Hindlimb muscle (tissue), 1 donor: ENCODE measurements around the gene NSD1. TPM values are rescaled to one million over a fixed set of nuclear protein-coding genes. Genes with fewer than 3 reads are reported as not detected.
A peak's percentile ranks its signal among the peaks of the same experiment; 100 is the strongest.

ENCODE experiments used
- DNase-seq: peaks from one replicate; pipeline ENCODE4 v3.0.0-alpha.2; 2013
- polyA plus RNA-seq: library from polyadenylated mRNA; unstranded; fragments of 120-200 nt; gene quantifications from one replicate; pipeline ENCODE4 v1.2.1, GENCODE V29; 2013; ENCODE audit not compliant: insufficient read length

Gene NSD1
- polyA plus RNA-seq, 1 donor: 47.8 TPM

DNA sequence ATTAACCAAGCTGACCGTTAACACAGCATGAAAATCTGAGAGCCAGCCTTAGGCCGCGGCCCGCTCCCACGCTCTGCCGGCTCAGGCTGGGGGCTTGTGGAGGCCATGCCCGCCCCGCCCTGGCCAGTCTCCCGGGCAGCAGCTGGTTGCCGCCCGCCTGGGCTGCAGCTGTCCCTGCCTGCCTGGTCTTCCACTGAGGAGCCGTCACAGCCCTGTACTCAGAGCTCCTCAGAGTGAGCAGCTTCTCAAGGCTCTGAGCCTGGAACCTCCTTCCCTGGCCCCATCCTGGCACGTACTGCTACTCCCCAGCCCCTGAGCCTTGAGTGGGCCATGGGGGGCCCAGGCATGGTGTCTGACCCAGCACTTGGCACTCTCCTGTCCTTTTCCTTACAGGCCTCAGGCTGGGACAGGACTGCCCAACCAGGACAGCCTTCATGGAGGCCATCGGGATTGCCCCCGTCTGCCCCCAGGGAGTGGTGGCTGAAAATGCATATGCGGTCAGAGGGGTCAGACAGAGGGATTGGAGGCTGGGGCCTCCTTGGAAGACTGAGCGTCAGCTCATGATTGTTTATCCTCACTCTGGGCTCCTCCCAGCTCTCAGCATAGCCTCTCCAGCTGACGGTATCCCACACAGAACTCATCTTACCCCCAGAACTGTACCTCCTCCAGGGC is 35.0 kb upstream of the NSD1 start:
- peak; percentile 69 for DNase-seq

DNA sequence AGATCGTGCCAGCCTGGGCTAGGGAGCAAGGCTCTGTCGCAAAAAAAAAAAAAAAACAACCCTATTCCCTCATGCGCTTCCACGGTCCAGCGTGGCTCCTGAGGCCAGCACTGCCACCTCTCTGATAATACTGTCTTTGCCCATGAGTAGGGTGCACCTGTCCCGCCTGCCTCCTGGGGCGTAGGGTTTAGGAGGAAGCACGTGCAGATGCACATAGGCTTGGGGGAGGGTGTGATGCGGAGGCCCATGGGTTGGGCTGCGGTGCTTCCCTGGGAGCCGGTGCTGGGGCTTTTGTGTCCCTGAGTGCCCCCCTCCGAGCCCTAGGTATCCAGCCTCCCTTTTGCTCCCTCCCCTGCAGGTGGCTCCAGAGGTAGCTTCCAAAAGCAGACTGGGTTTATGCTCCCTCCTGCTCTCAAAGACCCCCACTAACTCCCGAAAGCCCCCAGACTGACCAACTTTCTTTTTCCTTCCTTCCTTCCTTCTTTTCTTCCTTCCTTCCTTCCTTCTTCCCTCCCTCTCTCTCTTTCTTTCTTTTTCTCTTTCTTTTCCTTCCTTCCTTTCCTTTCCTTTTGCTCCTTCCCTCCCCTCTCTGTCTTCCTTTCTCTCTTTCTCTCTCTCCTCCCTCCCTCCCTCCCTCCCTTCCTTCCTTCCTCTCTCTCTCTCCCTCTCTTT is 34.0 kb upstream of the NSD1 start:
- DNase-seq: no peak

DNA sequence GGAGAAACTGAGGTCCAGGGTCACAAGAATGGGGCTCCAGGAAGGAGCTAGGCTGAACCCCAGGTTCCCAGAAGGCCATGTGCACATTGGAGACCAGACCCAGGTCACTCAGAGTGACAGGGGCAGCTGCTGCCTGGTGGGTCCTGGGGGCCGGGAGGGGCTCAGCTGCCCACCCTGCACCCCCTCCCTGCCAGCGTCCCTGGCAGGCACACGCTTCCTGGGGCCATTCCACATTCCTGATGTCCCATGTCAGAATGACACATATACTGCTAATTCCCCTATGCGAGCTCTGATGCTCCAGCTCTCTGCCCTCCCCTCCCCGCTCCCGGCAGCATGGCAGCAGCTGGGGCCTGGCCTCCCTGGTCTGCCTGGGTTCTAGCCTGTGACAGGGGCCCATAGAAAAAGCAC is 32.9 kb upstream of the NSD1 start:
- peak; percentile 71 for DNase-seq

DNA sequence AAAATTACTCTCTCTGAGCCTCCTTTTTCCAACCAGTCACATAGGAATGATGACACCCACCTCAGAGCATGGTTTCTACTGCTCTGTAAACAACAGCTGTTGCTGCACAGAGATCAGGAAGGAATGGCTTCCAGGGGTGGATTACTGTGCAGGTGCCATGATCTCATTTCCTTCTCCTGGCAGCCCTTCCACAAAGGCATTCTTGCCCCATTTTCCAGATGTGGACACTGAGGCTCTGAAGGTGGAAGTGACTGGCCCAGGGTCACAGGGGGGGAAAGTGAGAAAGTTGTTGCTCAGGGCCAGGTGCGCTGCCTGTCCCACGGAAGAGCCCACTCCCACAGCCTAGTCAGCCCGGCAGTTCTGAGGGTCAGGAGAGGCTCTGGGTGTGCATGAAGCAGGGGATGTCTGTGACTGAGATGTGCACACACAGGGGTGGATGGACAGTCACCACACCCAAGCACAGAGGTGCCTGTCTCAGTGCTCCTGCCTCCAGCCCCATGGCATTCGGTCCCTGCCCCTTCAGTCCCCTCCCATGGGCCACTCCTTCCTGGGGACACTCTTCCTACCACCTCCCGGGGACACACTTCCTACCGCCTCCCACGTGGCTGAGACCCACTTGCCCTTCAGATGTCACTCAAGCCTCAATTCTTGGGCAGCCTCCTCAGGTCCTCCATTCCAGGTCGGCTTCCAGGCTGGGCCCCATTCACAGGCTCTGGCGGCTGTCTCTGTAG is 29.9 kb upstream of the NSD1 start:
- DNase-seq: no peak

DNA sequence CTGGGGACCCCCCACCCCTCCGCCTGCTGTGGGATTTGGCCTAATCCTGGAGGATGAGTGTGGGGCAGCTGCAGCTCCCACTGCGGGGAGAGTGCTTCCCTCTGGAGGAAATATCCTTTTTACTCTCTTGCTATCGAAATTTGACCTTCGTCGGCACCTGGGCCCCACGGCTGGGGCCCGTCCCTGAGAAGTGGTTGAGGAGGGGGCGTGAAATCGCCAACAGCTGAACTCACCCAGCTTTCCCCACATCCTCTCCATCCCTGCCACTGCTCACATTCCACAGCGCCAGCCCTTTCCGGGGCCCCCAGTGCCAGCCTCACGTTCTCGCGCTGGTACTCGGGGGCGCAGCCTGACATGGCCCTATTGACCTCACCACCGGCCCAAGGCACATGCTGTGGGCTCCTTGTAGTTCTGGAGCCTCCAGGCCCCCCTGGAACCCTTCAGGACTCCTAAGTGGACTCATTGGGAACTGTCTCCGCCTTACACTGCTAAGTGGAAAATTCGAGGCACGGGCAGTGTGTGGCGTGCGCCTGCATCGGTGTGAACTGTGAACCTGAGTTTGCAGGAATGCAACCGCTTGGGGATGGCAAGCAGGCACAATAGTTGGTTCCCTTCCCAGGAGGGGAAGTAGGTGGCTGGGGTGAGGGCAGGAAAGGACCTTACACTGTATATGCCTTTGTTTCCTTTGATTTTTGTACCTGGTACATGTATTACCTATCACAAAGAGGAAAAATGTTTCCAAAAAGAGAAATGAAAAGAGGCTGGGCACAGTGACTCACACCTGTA is 27.7 kb upstream of the NSD1 start:
- no peak for DNase-seq

DNA sequence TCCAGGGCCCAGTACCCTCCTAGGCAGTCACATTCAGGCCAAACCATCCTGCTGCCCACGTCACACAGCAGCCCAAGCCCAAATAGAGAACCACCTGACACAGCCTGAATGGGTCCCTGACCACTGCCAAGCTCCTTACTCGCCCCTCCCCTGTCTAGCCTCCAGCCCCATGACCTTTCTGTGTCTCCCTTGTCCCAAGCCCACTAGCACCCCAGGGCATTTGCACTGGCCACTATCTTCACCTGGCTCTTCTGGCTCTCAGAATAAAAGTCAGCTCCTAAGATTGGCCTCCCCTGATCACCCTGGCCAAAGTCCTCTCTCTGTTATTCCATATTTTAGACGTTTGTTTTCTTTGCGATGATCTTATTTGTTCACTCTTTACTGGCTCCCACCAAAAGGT is 26.4 kb upstream of the NSD1 start:
- DNase-seq: no peak

DNA sequence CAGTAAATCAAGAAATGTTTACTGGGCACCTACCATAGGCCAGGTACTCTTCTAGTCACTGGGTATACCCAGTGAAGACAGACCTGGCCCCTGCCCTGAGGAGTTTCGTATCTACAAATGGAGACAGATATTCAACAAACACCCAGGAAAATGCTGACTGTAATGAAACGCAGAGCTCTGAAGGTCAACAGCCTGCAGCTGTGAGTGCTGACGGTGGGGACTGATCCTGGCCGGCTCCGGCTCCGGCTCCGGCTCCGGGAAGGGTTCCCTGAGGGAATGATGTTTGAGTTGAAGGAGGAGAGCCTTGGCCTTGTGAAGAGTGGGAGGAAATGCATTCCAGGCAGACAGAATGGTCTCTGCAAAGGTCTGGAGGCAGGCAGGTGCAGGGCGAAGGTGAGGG is 23.8 kb upstream of the NSD1 start:
- DNase-seq: peak; percentile 66

DNA sequence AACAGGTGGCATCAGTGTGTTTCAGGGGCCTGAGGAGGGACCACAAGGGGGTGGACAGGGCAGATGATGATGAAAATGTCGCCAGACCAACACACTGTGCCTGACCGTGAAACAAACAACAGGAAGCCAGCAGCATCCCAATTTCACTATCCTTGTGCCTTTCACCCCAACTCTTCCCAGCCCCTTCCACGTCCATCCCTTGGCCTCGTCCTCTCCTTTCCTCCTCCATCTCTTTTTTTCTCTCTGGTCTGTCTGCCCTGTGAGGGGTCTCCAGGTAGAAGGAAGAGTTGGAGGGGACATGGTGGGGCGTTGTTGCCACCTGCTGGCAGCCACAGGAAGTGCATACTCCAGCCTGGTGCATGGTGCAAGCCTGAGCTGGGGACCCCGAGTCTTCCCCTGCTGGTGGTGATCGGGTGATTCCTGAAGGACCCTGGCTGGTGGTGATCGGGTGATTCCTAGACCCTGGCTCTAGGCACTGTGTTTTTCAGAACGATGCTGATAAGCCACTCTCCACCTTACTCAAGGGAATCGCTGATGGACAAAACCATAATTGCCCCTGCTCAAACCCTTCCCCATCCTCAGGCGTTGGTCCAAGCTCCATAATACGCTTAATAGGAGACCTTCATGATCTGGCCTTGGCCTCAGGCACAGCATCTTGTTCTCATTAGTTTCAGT is 21.7 kb upstream of the NSD1 start:
- DNase-seq: no peak

DNA sequence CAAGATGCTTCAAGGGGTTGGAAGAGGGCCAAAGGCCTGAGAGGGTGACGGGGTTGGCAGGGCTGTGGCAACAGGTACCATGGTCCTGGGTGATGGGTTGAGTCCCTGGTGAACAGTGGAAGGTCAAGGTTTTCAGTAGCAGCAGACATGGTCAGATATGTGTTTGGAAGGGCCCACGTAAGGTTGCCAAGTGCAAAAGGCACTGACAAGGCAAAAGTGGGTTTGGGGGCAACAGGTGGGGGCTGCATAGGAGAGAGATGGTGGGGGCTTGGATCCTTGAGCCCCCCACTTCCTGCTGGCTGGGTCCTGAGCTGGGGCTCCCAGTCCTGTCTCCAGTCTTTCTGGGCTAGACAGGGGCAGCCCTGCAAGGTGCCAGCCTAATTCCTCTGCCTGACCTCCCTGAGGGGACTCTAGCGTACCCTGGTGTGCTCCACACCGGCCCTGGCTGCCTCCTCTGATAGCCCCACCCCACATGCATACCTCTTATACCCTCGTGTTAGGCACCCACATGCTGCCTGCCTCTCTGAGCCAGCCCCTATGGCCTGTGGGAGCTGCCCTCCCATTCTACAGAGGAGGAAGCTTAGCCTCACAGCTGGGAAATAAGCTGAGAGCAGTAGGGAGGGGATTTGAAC is 20.9 kb upstream of the NSD1 start:
- DNase-seq: no peak

DNA sequence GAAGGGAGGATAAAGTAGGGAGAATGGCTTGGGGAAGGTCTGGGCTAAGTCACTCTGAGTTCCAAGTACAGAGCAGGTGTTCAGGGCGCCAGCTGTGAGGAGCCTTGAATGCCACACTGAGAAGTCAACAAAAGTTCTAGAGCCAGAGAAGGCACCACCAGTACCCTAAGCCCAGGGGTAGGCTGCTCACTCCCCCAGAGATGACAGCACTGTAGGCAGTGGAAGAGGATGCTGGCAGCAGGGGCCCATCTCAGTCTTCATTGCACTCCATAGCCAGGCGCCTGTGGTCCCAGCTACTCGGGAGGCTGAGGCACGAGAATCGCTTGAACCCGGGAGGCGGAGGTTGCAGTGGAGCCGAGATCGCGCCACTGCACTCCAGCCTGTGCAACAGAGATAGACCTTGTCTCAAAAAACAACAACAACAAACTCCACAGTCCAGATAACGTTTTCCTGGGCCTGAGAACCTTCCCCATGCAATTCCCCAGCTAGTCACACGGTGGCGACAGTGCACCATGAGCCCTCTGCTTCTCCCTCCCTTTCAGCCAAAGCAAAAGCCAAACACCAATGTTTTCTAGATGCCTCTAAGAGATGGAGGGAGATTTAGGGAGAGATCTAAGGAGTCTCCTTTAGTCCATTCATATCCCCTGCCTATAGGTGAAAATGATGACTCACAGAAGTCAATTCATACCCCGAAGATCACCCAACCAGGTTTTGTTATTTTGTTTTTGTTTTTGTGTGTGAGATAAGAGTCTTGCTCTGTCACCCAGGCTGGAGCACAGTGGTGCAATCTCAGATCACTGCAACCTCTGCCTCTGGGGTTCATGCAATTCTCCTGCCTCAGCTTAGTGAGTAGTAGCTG is 19.8 kb upstream of the NSD1 start:
- peak; percentile 86 for DNase-seq

DNA sequence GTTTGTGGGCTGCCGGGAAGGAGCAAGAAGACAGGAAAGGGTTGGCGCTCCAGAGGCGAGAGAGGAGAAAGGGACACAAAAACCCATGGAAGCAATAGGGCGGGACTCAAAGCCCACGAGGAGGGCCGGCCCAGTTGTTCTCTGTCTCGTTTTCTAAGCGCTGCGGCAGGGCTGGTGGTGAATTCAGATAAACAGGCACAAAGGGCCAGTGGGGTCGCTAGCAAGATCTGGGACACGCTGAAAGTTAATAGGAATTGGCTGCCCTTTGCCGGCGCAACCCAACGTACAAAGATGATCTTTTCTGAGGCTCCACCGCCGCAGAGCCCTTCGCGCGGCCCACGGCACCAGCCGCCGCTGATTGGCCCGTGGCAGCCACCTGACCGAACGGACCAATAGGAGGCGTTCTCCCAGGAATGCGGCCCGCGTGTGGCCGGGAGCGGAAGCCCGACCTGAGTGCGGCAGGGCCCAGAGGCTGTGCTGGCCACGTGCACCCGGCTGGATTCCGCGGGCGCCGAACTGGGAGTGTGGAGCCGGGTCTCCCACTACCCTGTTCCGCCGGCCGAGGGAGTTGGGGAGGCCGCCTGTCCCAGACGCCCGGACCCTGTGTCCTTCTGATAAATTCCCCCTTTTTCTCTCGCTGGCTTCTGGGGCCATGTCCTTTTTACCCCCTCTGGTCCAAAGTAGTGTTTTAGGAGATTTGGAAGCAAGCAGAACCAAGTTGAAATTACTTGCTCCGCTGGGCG is 16.8 kb upstream of the NSD1 start:
- DNase-seq: peak; percentile 86

DNA sequence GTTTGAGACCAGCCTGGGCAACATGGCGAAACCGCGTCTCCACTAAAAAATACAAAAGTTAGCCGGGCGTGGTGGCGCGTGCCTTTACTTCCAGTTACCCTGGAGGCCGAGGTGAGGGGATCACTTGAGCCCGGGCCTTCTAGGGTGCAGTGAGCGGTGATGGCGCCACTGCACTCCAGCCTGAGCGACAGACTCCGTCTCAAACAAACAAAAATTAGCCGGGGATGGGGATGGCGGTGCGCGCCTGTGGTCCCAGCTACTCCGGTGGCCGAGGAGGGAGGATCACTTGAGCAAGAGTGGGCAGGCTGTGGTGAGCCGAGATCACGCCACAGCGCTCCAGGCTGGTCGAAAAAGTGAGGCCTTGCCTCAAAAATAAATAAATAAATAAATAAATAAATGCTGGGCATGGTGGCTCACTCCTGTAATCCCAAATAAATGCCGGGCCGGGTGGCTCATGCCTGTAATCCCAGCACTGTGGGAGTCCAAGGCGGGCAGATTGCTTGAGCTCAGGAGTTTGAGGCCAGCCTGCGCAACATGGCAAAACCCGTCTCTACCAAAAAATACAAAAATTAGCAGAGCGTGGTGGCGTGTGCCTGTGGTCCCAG is 16.0 kb upstream of the NSD1 start:
- no peak for DNase-seq

DNA sequence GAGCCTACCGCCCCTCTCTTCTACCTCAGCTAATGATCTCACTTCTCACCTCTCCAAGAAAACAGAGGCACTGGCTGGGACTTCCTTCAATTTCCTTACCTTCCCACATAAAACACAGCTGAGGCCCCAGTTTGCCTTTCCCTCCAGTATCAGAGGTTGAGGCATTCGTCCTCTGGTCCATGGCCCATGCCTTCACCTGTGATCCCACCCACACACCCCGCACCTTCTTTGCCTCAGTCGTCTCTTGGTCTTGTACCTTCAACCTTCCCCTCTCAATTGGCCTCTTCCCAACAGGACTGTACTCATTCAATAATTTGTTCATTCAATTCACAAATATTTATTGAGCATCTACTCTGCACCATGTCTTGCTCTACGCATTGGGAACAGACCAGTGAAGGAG is 11.0 kb upstream of the NSD1 start:
- no peak for DNase-seq

DNA sequence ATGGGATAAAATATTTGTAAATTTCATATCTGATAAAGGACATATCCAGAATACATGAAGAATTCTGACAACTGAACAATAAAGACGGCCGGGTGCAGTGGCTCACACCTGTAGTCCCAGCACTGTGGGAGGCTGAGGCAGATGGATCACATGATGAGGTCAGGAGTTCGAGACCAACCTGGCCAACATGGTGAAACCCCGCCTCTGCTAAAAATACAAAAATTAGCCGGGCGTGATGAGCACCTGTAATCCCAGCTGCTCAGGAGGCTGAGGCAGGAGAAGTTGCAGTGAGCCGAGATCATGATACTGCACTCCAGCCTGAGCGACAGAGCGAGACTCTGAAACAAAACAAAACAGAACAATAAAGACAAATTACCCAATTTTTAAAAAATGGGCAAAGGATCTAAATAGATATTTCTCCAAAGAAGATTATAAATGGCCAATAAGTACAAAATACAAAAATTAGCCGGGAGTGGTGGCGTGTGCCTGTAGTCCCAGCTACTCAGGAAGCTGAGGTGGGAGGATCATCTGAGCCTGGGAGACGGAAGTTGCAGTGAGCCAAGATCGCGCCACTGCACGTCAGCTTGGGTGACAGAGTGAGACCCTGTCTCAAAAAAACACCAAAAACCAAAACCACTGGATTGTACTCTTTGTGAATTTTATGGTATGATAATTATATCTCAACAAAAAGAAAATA is 9.6 kb upstream of the NSD1 start:
- DNase-seq: no peak

DNA sequence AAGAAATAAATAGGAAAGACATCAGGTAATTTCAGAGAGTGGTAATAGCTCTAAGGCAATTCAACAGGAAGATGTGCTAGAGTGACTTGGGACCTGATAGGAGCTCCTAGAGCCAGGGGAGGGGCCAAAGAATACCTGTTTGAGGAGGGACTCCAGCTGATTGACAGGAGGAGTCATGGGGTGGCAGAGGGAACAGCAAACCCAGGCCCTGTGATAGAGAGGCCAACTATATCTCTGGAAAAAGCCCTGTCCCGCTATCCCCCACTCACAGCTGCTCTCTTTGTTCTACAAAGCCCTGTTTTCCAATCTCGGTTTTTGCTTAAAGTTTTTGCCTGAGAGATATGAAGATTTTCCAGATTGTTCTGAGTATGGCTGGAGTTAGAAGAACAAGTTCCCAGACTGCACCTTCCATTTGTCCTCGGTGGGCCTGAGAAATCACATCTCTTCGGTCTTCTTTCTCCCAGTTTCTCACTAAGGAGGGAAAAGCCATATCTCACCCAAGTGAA is 9.0 kb upstream of the NSD1 start:
- no peak for DNase-seq

DNA sequence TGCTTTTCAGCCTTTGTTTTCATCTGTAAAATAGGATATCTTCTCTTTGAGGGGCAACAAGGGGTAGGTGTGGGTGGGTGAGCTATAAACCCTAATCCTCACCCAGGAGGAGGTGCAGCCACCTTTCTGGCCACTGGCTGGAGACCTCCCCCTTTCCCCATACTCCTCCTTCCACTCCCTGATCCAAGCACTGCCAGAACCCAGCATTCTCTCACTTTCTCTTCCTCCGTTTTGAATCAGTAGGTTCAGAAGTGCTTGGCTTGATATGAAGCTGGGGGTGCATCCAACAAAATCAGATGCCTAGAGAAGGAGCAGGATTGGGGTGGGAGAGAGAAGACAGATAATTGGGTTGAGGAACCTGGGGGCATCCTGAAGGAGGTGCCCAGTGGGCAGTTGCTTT is 6.8 kb upstream of the NSD1 start:
- no peak for DNase-seq

DNA sequence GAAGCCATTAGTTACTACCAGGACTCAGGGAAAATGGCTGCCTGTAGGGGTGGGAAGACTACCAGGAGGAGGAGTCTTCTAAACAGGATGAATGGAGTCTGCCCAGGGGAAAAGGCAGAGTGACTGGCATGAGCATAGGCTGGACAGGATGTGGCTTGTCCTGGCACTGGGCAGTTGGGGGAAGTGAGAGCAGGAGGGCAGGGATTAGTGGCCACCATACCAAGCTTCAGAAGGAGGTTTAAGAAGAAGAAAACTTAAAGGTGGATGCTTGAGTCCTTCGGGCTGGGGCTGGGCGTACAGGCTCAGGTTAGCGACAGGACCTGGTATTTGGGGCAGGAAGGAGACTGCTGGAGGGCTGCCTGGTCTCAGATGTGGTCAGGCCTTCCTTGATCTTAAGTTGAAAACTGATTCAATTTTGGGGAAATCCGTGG is 5.0 kb upstream of the NSD1 start:
- no peak for DNase-seq

DNA sequence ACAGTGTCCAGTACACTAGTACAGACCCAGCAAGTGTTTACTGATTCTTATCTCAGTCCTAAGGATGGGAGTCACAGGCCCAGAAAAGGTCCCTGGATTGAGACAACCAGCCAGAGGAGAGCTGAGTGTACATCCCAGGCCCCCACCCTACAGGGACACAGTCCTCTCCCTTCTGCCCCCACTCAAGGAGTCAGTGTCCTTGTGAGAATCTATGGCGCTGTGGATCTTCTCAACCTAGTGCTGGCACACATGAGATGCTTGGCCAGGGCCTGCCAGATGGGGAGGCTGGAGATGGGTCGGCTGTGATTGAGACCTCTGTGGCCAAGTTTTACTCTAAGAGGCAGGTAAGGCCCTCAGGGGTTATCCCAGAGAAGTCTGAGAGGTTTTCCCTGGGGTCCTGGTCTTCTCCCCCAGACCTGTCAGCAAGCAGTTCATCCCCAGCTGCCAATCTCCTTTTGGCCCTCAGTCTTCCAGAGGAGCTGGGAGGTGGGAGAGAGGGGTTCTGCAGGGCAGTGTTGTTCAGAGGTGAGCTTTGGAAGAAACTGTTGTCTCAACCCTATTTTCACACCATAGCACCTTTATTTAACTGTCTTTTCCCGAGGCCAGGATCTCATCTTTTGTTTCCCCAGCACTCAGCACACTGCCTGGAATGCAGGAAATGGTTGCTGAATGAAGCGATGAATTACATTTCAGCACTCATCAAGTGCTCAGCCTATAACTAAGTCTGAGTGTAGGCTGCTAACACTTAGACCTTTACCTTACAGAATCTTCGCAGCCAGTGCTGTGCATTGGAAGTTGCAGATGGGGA is 3.2 kb upstream of the NSD1 start:
- no peak for DNase-seq
